ENCODE data around the gene ZFPM1. TPM values are rescaled to one million over a fixed set of nuclear protein-coding genes. Genes with fewer than 3 reads are reported as not detected.

The ZFPM1 gene
- polyA plus RNA-seq, 1 experiment = 0.22 TPM

- no peaks in the 10 kb centered on the region for H3K36me3 ChIP-seq (ENCODE audit: control insufficient read depth, insufficient read depth, low read length)
- DNase-seq (ENCODE audit: low read depth) = no peak
- no peak overlapping the region for H3K4me3 ChIP-seq (ENCODE audit: low read depth, low read length)
- ChIA-PET CTCF (interaction anchor here (0.7 kb wide), 1 partner anchor 10 kb away, joined by 3 read pairs; no protein-coding TSS in a partner anchor), POLR2A (no interaction called here)
- no peak for TF ChIP-seq CTCF (IDR thresholded peaks at IDR 0.05; ENCODE audit: insufficient read depth, low read depth, low read length)
- peaks cover 37% of the 10 kb centered on the region for H3K27me3 ChIP-seq (ENCODE audit: control insufficient read depth, insufficient read depth, low read length)
Measured at GRCh38 chr16:88552815-88553214, 99.7 kb downstream of the ZFPM1 start.

- CTCF ChIA-PET = interaction anchor here (0.9 kb wide), 1 partner anchor 9 kb away, joined by 3 read pairs; no protein-coding TSS in a partner anchor
- no peak for TF ChIP-seq CTCF (IDR thresholded peaks at IDR 0.05; ENCODE audit: insufficient read depth, low read depth, low read length)
- POLR2A ChIA-PET = no interaction called here
- Histone ChIP-seq H3K4me3 (ENCODE audit: low read depth, low read length) (no peak overlapping the region), H3K36me3 (ENCODE audit: control insufficient read depth, insufficient read depth, low read length) (no peaks in the 10 kb centered on the region), H3K27me3 (ENCODE audit: control insufficient read depth, insufficient read depth, low read length) (peaks cover 36% of the 10 kb centered on the region)
- no peak for DNase-seq (ENCODE audit: low read depth)
Measured at GRCh38 chr16:88553739-88554138, 100.7 kb downstream of the ZFPM1 start.

- no peak for DNase-seq (ENCODE audit: low read depth)
- CTCF ChIA-PET = interaction anchor here (1.4 kb wide), 1 partner anchor 12 kb away, joined by 5 read pairs; no protein-coding TSS in a partner anchor
- Histone ChIP-seq H3K36me3 (ENCODE audit: control insufficient read depth, insufficient read depth, low read length) (no peaks in the 10 kb centered on the region), H3K27me3 (ENCODE audit: control insufficient read depth, insufficient read depth, low read length) (peaks cover 32% of the 10 kb centered on the region), H3K4me3 (ENCODE audit: low read depth, low read length) (no peak overlapping the region)
- POLR2A ChIA-PET = no interaction called here
- TF ChIP-seq CTCF (IDR thresholded peaks at IDR 0.05; ENCODE audit: insufficient read depth, low read depth, low read length) = no peak
Measured at GRCh38 chr16:88554711-88555264, 101.7 kb downstream of the ZFPM1 start.

GRCh38 chr16:88556294-88556988, 103.4 kb downstream of the ZFPM1 start:
- Histone ChIP-seq H3K4me3 (ENCODE audit: low read depth, low read length) (no peak overlapping the region), H3K27me3 (ENCODE audit: control insufficient read depth, insufficient read depth, low read length) (peaks cover 27% of the 10 kb centered on the region), H3K36me3 (ENCODE audit: control insufficient read depth, insufficient read depth, low read length) (no peaks in the 10 kb centered on the region)
- ChIA-PET CTCF (interaction anchor here (1.4 kb wide), 1 partner anchor 10 kb away, joined by 5 read pairs; no protein-coding TSS in a partner anchor), POLR2A (no interaction called here)
- DNase-seq (ENCODE audit: low read depth) = no peak
- TF ChIP-seq CTCF (IDR thresholded peaks at IDR 0.05; ENCODE audit: insufficient read depth, low read depth, low read length) = no peak
